IMR-90 (cell line): ENCODE measurements around the gene PTS. TPM values are rescaled to one million over a fixed set of nuclear protein-coding genes. Genes with fewer than 3 reads are reported as not detected.

Source experiments
- ATAC-seq: fragments of 200-7000 bp; cut with Tn5 transposase; 2 replicates; pipeline ENCODE4 v1.9.1; 2020; ENCODE audit warnings: low read depth, mild to moderate bottlenecking, moderate library complexity
- BruUV-seq: library from RNA; stranded (reverse); fragments of 400-500 nt; replicated peaks from 2 replicates; lab custom pipeline; 2021; lab: Mats Ljungman, UMichigan
- CTCF ChIA-PET: fragments of 300-600 bp; formaldehyde crosslinking; extraction: SDS; loops from one replicate; lab custom pipeline; 2021; ENCODE audit warnings: antibody characterized with exemption; lab: Yijun Ruan, JAX
- POLR2A ChIA-PET: fragments of 300-600 bp; sonication (Branson Sonifier 250); formaldehyde crosslinking; loops from one replicate; lab custom pipeline; 2022; ENCODE audit warnings: antibody characterized with exemption; ENCODE audit not compliant: unreplicated experiment; lab: Charles Lee
- DNase-seq: peaks from one replicate; pipeline ENCODE4 v3.0.0; 2013
- H2AFZ ChIP-seq: replicated peaks from 2 replicates; pipeline ENCODE3; 2013; ENCODE audit warnings: low read length, mild to moderate bottlenecking; ENCODE audit not compliant: poor library complexity
- H2AK5ac ChIP-seq: 2 replicates; pipeline ENCODE4 v1.6.1; 2013; ENCODE audit warnings: low read depth, low read length, inconsistent platforms
- H2AK9ac ChIP-seq: replicated peaks from 2 replicates; pipeline ENCODE3; 2013; ENCODE audit warnings: mild to moderate bottlenecking, low read depth, low read length, moderate library complexity; ENCODE audit not compliant: poor library complexity
- H2BK120ac ChIP-seq: 2 replicates; pipeline ENCODE4 v1.6.1; 2013; ENCODE audit warnings: low read depth, low read length, inconsistent platforms
- H2BK15ac ChIP-seq: 3 replicates; pipeline ENCODE4 v1.6.1; 2013; ENCODE audit warnings: low read depth, low read length, inconsistent platforms
- H2BK20ac ChIP-seq: 2 replicates; pipeline ENCODE4 v1.6.1; 2013; ENCODE audit warnings: low read depth, mild to moderate bottlenecking, inconsistent platforms, low read length, moderate library complexity
- H2BK5ac ChIP-seq: 2 replicates; pipeline ENCODE4 v1.6.1; 2013; ENCODE audit warnings: mild to moderate bottlenecking, low read depth, low read length, inconsistent platforms; ENCODE audit not compliant: poor library complexity, severe bottlenecking
- H3K14ac ChIP-seq: replicated peaks from 2 replicates; pipeline ENCODE4 v1.6.1; 2013; ENCODE audit warnings: low read depth, low read length, inconsistent platforms
- H3K18ac ChIP-seq: 2 replicates; pipeline ENCODE4 v1.6.1; 2013; ENCODE audit warnings: low read depth, low read length, control low read depth
- H3K23ac ChIP-seq: 2 replicates; pipeline ENCODE4 v1.6.1; 2013; ENCODE audit warnings: low read depth, low read length, inconsistent platforms
- H3K27ac ChIP-seq: 2 replicates; pipeline ENCODE4 v1.5.1; 2013; ENCODE audit warnings: mild to moderate bottlenecking, control low read depth, low read length; ENCODE audit not compliant: insufficient read depth
- H3K27me3 ChIP-seq: 2 replicates; pipeline ENCODE4 v1.6.1; 2013; ENCODE audit warnings: low read length; ENCODE audit not compliant: control insufficient read depth, insufficient read depth
- H3K36me3 ChIP-seq: 2 replicates; pipeline ENCODE4 v1.6.1; 2013; ENCODE audit warnings: low read length, mixed read lengths; ENCODE audit not compliant: control insufficient read depth, insufficient read depth
- H3K4ac ChIP-seq: 2 replicates; pipeline ENCODE4 v1.6.1; 2013; ENCODE audit warnings: low read depth, low read length, inconsistent platforms
- H3K4me1 ChIP-seq: 2 replicates; pipeline ENCODE4 v1.6.1; 2013; ENCODE audit warnings: low read length, mixed read lengths; ENCODE audit not compliant: control insufficient read depth, insufficient read depth
- H3K4me2 ChIP-seq: 2 replicates; pipeline ENCODE4 v1.6.1; 2013; ENCODE audit warnings: low read depth, mild to moderate bottlenecking, control low read depth, low read length, moderate library complexity
- H3K4me3 ChIP-seq: 2 replicates; pipeline ENCODE4 v1.5.1; 2013; ENCODE audit warnings: low read depth, mild to moderate bottlenecking, control low read depth, low read length, moderate library complexity; ENCODE audit not compliant: insufficient read depth
- H3K56ac ChIP-seq: 2 replicates; pipeline ENCODE4 v1.6.1; 2013; ENCODE audit warnings: low read length, inconsistent platforms; ENCODE audit not compliant: insufficient read depth; ENCODE audit errors: extremely low read depth
- H3K79me1 ChIP-seq, 2 experiments: 2 replicates each; pipeline ENCODE4 v1.6.1; 2013; ENCODE audit warnings: low read length in 2 of 2, inconsistent platforms in 1 of 2, low read depth in 1 of 2
- H3K9ac ChIP-seq: 2 replicates; pipeline ENCODE4 v1.6.1; 2013; ENCODE audit warnings: low read depth, low read length, control low read depth
- H3K9me1 ChIP-seq: 2 replicates; pipeline ENCODE4 v1.6.1; 2013; ENCODE audit warnings: low read length, inconsistent platforms; ENCODE audit not compliant: insufficient read depth
- H3K9me3 ChIP-seq: 2 replicates; pipeline ENCODE4 v1.6.1; 2013; ENCODE audit warnings: low read length; ENCODE audit not compliant: control insufficient read depth, insufficient read depth
- H4K20me1 ChIP-seq: 2 replicates; pipeline ENCODE4 v1.6.1; 2013; ENCODE audit warnings: low read length, inconsistent platforms; ENCODE audit not compliant: insufficient read depth
- H4K5ac ChIP-seq: 2 replicates; pipeline ENCODE4 v1.6.1; 2013; ENCODE audit warnings: mild to moderate bottlenecking, low read depth, low read length, control low read depth
- H4K8ac ChIP-seq, 2 experiments: 2 replicates each; pipeline ENCODE4 v1.6.1; 2013; ENCODE audit warnings: low read depth in 2 of 2, low read length in 2 of 2, control low read depth in 1 of 2, inconsistent platforms in 1 of 2
- H4K91ac ChIP-seq: 2 replicates; pipeline ENCODE4 v1.6.1; 2013; ENCODE audit warnings: low read depth, low read length, inconsistent platforms; ENCODE audit not compliant: insufficient read depth
- MAFK ChIP-seq: IDR thresholded peaks from 2 replicates; pipeline ENCODE4 v1.6.1; 2012; ENCODE audit warnings: low read depth, low read length, improper control_type of control experiment
- RAD21 ChIP-seq: IDR thresholded peaks from 2 replicates; pipeline ENCODE4 v1.6.1; 2012; ENCODE audit warnings: low read length, improper control_type of control experiment
- WGBS, 2 experiments: methylation state at CpG; one replicate each; pipeline versions ENCODE4 v1.1.5 to v1.1.7; 2013; ENCODE audit warnings: missing lambda C conversion rate in 2 of 2; ENCODE audit not compliant: insufficient read length in 1 of 2; ENCODE audit errors: extremely low coverage in 2 of 2; 5-methylcytosine and 5-hydroxymethylcytosine counted together
- dilution Hi-C: fragments of 300-500 bp; cut with HindIII; formaldehyde crosslinking; loops from one replicate; pipeline ENCODE4 v1.14.3; 2018; ENCODE audit warnings: low sequenced_read_pairs; ENCODE audit not compliant: unreplicated experiment
- in situ Hi-C: fragments of 300-500 bp; cut with MboI; formaldehyde crosslinking; loops from 3 replicates; pipeline ENCODE4 v1.14.3; 2019; ENCODE audit warnings: low sequenced_read_pairs, inconsistent platforms, mixed read lengths
- intact Hi-C: fragments of 100-400 bp; cut with micrococcal nuclease; formaldehyde crosslinking; loops from 2 replicates; pipeline ENCODE4 v1.10.0; 2022
- polyA plus RNA-seq, 3 experiments: library from polyadenylated mRNA; depleted of rRNA; stranded (reverse); fragments of >200 nt; gene quantifications; 2 replicates each; pipeline ENCODE4 v1.2.3, GENCODE V29; 2012; ENCODE audit warnings: low replicate concordance in 1 of 3
- total RNA-seq: library from RNA; depleted of rRNA; stranded (reverse); fragments of >200 nt; gene quantifications from 2 replicates; pipeline ENCODE4 v1.2.3, GENCODE V29; 2012

PTS gene
- total and polyA plus RNA-seq, 2 of the 4 experiments (the other 2 are of a cell fraction) = 21.0 to 51.8 TPM

GRCh38 chr11:112178428-112178827 is 47.8 kb upstream of the PTS start:
- Histone ChIP-seq H2BK15ac (no peak overlapping the region), H3K27me3 (peaks cover 3% of the 10 kb centered on the region; the same call in 1 of the 2 replicates), H3K79me1 (no peaks in the 10 kb centered on the region), H3K4me3 (no peak overlapping the region), H2AK9ac (no peak overlapping the region), H3K56ac (no peak overlapping the region), H3K23ac (no peak overlapping the region), H4K5ac (no peak overlapping the region), H2AFZ (no peak overlapping the region), H2BK5ac (no peak overlapping the region), H3K36me3 (no peaks in the 10 kb centered on the region), H3K4me2 (no peak overlapping the region), H3K14ac (no peak overlapping the region), H3K4ac (no peak overlapping the region), H3K9me3 (no peaks in the 10 kb centered on the region), H3K9me1 (no peaks in the 10 kb centered on the region), H2BK120ac (no peak overlapping the region), H3K9ac (no peak overlapping the region), H3K18ac (no peak overlapping the region), H2AK5ac (no peak overlapping the region), H3K4me1 (peaks cover 2% of the 10 kb centered on the region; the same call in 1 of the 2 replicates), H4K20me1 (no peaks in the 10 kb centered on the region), H2BK20ac (no peak overlapping the region), H4K91ac (no peak overlapping the region), H3K27ac (no peak overlapping the region), H4K8ac (no peak overlapping the region)
- ChIA-PET CTCF (no interaction called here), POLR2A (no interaction called here)
- no CpG with 5 or more reads among the region's 1 CpG for WGBS, 2 experiments
- intact Hi-C loops = loop anchor here (5.0 kb wide), 1 partner anchor 34 kb away; no protein-coding TSS in a partner anchor
- no peak for DNase-seq
- no peak for ATAC-seq
- TF ChIP-seq RAD21 (no peak), MAFK (no peak)
- dilution Hi-C loops = no loop called here
- in situ Hi-C loops = no loop called here
- BruUV-seq = no TSS peak
